Hematopoietic multipotent progenitor cell (in vitro differentiated cells): ENCODE data around the gene RARB. TPM values are rescaled to one million over a fixed set of nuclear protein-coding genes. Genes with fewer than 3 reads are reported as not detected.

Experiments used
- DNase-seq, 3 donors: peaks; one replicate each; pipeline ENCODE4 v3.0.0-alpha.2; 2011 to 2015; ENCODE audit warnings: low read depth in 2 of 3, low spot score in 2 of 3
- total RNA-seq: library from RNA; depleted of rRNA; stranded (reverse); fragments of >200 nt; gene quantifications from one replicate; pipeline ENCODE4 v1.2.3, GENCODE V29; 2012

Gene RARB
- total RNA-seq, 1 donor, result under 0.01 TPM

GRCh38 chr3:25589104-25589782, 161.2 kb downstream of the RARB start:
- no peak for DNase-seq

DNA sequence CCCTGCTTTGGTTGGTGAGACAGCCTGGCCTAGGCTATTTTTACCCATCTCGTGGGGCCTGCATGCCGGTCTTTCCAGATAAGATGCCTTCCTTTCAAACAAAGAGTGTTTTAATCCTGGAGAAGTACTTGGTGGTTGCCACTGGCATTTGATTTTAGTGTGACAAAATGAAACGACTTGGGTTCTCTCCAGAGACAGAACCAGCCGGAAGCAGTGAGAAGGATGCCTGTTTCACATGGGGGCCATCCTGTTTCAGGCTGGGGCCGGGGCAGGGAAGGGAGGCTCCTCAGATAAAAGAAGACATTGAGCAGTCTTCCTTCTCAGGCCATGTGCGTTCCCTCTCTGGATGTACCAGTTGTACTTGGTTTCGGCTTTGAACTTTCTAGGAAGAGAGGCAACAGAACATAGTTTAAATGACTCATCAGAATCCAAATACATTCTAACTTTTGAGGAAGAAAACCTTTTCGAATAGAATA, 161.8 kb downstream of the RARB start:
- DNase-seq, result no peak

DNA sequence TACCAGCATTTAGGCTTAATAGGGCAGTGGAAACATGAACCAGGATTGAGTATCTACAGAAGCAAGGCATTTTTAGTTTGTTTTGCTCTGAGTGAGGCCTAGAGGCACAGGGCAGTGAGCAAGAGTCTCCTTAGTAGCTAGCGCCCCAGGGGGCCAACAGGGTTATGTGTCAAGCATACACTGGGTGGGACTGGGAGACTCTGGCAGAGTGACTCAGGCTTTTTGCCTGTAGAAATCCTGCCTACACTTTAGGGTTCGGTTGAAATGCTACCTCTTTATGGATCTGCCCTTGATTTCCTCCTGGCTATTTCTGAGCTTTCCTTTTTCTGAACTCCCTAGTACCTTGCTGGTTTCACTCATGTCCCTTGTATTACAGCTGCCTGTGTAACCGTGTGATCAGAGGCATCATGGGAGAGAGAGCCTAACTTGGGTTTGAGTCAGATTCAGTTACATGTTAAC, 164.5 kb downstream of the RARB start:
- DNase-seq, result peak in 2 of 3 donors; percentile 25 to 42

DNA sequence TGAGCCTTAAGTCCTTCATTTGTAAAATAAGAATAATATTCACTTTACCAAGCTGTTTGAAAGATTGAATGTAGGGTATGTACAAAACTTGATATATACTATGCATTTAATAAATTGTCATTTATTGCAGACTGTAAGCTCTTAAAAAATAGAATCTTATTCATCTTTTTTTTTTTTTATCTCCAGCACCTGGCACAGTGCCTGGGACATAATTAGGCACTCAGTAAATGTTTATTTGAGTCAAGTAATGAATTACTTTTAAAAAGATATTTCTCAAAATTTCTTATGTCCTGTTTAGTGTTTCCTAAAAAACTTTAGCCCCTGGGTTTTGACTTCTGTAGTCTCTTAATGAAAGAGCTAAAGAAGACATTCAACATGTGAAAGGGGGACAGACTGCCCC, 164.9 kb downstream of the RARB start:
- no peak for DNase-seq

GRCh38 chr3:25594007-25594502, 166.0 kb downstream of the RARB start:
- peak in 2 of 3 donors; percentile 65 to 87 for DNase-seq

- no peak for DNase-seq
Observed at GRCh38 chr3:25597535-25598101, 169.6 kb downstream of the RARB start.

- DNase-seq, result no peak
Observed at GRCh38 chr3:25603703-25604102, 175.6 kb downstream of the RARB start.

GRCh38 chr3:25604107-25604805, 176.2 kb downstream of the RARB start:
- DNase-seq, result peak in 2 of 3 donors; percentile 29 to 37

DNA sequence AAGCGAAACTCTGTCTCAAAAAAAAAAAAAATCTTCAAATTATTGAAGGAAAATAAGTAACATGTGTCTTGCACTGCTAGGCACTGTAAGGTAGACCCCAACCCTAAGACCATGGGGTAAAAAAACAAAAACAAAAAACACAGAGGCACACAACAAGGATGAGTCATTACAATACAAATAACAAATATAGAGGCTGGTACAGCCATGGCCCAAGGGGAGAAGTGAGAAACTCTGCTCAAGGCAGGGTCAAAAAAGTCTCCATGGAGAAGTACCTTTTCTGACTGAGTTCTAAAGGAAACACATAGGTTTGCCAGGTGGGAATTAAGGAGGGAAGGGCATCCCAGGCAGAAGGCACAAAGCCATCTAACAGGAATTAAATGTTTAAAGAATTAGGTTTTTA, 182.1 kb downstream of the RARB start:
- DNase-seq, result no peak

- no peak for DNase-seq
Observed at GRCh38 chr3:25610779-25611178, 182.7 kb downstream of the RARB start.

DNA sequence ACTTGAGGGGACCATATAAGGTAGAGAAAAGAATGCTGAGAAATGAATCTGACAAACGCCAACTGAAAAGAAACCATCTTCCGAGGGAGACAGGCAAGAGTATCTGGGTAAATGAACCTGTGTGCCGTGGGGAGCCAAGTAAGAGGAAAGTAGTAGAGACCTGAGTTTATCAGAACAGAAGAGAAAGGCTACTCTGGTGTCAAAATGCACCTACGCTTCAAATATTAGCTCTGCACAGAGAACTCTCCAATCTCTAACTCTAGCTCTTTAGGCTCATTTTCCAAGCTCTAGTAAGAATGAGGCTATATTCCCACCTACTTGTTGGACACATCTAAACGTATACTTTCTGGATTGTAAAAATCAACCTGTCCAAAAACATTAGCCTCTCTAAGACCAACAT, 183.1 kb downstream of the RARB start:
- no peak for DNase-seq

GRCh38 chr3:25618028-25618427, 190.0 kb downstream of the RARB start:
- no peak for DNase-seq

DNA sequence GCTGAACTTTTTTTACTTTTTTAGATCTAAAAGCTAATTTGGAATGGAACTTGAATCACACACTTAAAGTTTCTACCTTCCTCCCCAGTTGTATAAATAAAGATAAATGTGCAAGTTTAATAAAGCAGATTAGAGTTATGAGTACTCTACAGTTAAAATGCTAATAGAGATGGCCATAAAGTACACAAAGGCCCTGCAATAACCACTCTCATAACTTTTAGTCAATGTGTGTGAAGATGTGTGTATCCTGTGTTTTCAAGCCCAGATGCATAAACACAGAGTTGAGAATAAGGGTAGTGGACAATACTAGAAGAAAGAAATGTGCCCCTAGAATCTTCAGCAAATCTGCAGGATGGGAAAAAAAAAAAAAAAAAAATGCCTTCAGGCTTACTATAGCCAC, 191.3 kb downstream of the RARB start:
- DNase-seq, result no peak

- no peak for DNase-seq
Observed at GRCh38 chr3:25620493-25620892, 192.4 kb downstream of the RARB start.

GRCh38 chr3:25621087-25621486, 193.0 kb downstream of the RARB start:
- no peak for DNase-seq

DNA sequence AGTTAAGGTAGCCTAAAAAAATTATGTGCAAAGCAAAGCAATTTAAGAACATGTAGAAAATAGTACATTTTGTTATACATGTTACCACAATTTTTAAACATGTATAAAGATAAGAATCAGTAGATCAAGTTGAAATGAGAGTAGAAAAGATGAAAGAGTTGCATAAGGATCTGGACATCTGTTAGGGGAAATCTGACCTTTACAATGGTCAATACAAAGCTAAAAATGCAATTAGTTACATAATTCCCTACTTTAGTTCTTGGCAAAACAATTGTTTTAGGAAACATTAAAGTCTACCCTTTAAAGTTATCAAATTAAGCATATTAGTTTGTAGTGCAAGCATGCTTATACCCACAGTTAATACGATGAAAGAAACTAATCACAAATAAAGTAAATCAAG, 203.9 kb downstream of the RARB start:
- no peak for DNase-seq

DNA sequence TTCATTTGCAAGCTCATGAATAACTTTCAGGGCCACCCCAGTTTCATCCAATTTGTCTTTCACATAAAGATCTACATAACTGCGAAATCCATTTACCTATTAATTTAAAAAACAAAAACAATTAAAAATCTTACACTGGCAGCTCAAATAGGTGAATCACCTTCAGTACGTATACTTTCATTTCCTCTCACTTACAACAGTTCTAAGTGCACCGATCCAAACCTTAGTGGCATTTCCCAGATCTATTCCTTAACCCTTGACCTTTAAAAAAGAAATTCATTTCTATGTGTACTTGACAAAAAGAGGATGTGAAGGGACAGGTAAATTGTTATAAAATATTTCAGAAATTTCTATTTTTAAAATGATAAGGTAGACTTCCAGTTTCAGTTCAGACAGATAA, 205.9 kb downstream of the RARB start:
- no peak for DNase-seq

DNA sequence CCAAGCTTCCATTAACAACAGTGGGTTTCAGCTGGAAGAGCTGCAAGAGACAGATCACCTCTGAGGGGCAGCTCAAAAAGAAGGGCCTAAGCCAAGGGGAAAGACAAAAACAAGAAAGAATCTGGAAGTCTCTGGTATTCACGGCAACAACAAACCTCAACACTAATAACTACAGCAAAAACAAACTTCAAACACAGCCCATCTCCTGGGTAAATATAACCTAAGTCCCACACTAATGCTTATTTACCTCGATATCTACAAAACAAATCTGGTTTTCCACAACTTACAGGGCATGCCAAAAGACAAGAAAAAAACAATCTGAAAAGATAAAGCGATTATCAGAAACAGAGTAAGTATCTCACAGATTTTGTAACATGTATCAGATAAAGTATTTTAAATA, 207.0 kb downstream of the RARB start:
- no peak for DNase-seq
